Measurements from ENCODE around the gene SYT13.

DNA sequence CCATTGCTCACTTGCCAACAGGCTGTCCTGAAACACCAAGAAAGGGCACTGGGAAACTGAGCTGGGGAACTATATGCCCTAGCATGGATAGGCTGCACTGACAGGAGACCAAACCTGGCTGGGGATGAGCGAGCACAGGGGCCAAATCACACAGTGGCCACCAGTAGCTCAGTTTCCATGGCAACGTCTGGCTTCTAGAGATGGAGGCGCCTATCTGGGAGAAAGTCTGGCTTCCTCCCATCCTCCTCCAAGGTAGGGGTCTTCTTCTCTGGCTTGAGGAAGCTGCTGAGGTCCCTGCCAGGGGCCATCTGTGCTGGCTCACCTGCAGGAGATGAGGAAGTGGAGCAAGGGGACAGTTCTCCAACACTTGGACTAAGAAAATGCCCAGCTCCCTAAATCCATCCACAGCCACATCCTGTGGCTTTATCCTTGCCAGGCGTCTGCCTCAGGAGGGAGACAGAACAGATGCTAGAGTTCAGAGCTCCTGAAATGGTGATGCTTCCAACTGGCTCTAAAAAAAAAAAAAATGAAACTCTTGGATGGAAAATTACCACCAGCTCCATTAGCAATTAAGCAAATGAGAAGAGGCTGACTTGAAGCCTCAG is 48.3 kb downstream of the SYT13 start:
- TF ChIP-seq, protein P1, sequence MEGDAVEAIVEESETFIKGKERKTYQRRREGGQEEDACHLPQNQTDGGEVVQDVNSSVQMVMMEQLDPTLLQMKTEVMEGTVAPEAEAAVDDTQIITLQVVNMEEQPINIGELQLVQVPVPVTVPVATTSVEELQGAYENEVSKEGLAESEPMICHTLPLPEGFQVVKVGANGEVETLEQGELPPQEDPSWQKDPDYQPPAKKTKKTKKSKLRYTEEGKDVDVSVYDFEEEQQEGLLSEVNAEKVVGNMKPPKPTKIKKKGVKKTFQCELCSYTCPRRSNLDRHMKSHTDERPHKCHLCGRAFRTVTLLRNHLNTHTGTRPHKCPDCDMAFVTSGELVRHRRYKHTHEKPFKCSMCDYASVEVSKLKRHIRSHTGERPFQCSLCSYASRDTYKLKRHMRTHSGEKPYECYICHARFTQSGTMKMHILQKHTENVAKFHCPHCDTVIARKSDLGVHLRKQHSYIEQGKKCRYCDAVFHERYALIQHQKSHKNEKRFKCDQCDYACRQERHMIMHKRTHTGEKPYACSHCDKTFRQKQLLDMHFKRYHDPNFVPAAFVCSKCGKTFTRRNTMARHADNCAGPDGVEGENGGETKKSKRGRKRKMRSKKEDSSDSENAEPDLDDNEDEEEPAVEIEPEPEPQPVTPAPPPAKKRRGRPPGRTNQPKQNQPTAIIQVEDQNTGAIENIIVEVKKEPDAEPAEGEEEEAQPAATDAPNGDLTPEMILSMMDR (IDR thresholded peaks at IDR 0.05 in 2 of 3, conservative IDR thresholded peaks at IDR 0.05 in 1 of 3; ENCODE audit: control insufficient read depth in 2 of 3, extremely low read depth in 1 of 3, insufficient read depth in 1 of 3, low read depth in 3 of 3, low read length in 3 of 3), result no peak
- no peak for TF ChIP-seq RAD51 (IDR thresholded peaks at IDR 0.05)
- TF ChIP-seq BHLHE40 (IDR thresholded peaks at IDR 0.05; ENCODE audit: borderline replicate concordance in 1 of 2, low read depth in 2 of 2, low read length in 1 of 2), result no peak
- no peak for TF ChIP-seq POLR2A (IDR thresholded peaks at IDR 0.05; ENCODE audit: low read depth, low read length)
- no peak for TF ChIP-seq ZNF274 (IDR thresholded peaks at IDR 0.05; ENCODE audit: insufficient read depth, insufficient read length)
- no peak for TF ChIP-seq PML (IDR thresholded peaks at IDR 0.05; ENCODE audit: low read length)
- no peak for TF ChIP-seq RELA (IDR thresholded peaks at IDR 0.05; ENCODE audit: borderline replicate concordance, partially characterized antibody)
- TF ChIP-seq LARP7 (IDR thresholded peaks at IDR 0.05), result no peak
- TF ChIP-seq, protein P2, sequence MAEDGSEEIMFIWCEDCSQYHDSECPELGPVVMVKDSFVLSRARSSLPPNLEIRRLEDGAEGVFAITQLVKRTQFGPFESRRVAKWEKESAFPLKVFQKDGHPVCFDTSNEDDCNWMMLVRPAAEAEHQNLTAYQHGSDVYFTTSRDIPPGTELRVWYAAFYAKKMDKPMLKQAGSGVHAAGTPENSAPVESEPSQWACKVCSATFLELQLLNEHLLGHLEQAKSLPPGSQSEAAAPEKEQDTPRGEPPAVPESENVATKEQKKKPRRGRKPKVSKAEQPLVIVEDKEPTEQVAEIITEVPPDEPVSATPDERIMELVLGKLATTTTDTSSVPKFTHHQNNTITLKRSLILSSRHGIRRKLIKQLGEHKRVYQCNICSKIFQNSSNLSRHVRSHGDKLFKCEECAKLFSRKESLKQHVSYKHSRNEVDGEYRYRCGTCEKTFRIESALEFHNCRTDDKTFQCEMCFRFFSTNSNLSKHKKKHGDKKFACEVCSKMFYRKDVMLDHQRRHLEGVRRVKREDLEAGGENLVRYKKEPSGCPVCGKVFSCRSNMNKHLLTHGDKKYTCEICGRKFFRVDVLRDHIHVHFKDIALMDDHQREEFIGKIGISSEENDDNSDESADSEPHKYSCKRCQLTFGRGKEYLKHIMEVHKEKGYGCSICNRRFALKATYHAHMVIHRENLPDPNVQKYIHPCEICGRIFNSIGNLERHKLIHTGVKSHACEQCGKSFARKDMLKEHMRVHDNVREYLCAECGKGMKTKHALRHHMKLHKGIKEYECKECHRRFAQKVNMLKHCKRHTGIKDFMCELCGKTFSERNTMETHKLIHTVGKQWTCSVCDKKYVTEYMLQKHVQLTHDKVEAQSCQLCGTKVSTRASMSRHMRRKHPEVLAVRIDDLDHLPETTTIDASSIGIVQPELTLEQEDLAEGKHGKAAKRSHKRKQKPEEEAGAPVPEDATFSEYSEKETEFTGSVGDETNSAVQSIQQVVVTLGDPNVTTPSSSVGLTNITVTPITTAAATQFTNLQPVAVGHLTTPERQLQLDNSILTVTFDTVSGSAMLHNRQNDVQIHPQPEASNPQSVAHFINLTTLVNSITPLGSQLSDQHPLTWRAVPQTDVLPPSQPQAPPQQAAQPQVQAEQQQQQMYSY (CRISPR knock-in tag; IDR thresholded peaks at IDR 0.05), result no peak
- TF ChIP-seq MXI1 (IDR thresholded peaks at IDR 0.05; ENCODE audit: low read depth, low read length), result no peak
- no peak for TF ChIP-seq EGR1 (IDR thresholded peaks at IDR 0.05; ENCODE audit: borderline replicate concordance in 1 of 2, low read depth in 2 of 2, low read length in 2 of 2)
- TF ChIP-seq, protein P3, sequence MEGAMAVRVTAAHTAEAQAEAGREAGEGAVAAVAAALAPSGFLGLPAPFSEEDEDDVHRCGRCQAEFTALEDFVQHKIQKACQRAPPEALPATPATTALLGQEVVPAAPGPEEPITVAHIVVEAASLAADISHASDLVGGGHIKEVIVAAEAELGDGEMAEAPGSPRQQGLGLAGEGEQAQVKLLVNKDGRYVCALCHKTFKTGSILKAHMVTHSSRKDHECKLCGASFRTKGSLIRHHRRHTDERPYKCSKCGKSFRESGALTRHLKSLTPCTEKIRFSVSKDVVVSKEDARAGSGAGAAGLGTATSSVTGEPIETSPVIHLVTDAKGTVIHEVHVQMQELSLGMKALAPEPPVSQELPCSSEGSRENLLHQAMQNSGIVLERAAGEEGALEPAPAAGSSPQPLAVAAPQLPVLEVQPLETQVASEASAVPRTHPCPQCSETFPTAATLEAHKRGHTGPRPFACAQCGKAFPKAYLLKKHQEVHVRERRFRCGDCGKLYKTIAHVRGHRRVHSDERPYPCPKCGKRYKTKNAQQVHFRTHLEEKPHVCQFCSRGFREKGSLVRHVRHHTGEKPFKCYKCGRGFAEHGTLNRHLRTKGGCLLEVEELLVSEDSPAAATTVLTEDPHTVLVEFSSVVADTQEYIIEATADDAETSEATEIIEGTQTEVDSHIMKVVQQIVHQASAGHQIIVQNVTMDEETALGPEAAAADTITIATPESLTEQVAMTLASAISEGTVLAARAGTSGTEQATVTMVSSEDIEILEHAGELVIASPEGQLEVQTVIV (IDR thresholded peaks at IDR 0.05; ENCODE audit: borderline replicate concordance, partially characterized antibody), result no peak

Measured in GM12878 (cell line).